Activated CD8-positive, alpha-beta memory T cell treated with anti-CD3 and anti-CD28 coated beads, Interleukin-2, amount 50 U/mL, for 1 hour (primary cell): Measurements from ENCODE around the gene NTN1.

Experiments used
- DNase-seq: peaks from one replicate; pipeline ENCODE4 v3.0.0-alpha.2; 2020; ENCODE audit errors: extremely low read depth

The NTN1 gene

GRCh38 chr17:9218064-9218635 lies 196.8 kb downstream of the NTN1 start:
- DNase-seq = no peak

DNA sequence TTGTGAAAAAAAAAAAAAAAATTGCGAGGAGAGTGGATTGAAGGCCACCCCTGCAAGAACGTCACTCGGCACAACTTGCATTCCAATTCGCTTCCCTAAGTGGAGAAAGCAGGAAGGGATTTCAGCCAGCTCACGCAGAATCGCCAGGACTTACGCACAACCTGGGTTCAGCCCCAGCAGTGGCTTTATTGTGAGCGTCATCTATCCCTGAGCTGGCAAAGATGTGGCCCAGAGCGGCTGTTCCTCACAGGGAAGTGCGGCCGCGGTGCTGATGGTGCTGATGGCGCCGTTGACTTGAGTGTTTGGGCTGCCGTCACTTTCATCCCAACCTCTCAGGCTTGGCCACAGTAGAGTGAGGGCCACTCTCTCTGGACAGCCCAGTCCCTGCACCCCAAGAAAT lies 197.6 kb downstream of the NTN1 start:
- DNase-seq = no peak

DNA sequence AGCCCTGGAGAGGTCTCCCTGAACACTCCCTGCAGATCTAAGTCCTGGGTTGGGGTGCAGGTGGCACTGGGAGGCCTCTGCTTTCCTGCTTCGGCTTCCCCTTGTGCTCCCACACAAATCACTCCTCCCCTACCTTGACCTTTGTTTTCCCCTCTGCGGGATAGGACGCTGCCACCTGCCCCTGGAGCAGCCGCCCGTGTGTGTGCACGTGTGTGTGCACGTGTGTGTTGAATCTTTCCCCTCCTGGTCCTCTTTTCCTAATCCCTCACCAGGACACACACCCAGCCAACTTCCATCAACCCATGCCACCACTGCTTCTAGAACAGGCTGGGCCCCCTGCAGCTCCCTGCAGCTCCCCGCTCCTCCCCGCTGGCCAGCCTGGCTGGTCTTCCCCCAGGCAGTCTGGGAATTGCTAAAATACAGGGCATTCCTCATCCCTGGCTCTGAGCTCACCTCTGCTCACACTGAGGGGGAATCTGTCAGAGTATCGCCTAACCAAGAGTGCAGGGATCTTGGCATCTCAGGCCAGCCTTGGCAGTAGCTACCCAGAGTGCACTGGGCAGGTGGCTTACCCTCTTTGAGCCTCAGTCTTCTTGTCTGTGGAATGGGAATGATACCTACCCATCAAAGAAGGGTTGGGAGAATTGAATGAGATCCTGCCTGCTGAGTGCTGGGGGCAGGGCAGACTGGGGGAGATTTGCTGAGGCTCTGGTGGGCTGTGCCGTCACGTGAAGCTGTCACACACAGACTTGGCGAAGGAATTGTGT lies 198.5 kb downstream of the NTN1 start:
- no peak for DNase-seq

DNA sequence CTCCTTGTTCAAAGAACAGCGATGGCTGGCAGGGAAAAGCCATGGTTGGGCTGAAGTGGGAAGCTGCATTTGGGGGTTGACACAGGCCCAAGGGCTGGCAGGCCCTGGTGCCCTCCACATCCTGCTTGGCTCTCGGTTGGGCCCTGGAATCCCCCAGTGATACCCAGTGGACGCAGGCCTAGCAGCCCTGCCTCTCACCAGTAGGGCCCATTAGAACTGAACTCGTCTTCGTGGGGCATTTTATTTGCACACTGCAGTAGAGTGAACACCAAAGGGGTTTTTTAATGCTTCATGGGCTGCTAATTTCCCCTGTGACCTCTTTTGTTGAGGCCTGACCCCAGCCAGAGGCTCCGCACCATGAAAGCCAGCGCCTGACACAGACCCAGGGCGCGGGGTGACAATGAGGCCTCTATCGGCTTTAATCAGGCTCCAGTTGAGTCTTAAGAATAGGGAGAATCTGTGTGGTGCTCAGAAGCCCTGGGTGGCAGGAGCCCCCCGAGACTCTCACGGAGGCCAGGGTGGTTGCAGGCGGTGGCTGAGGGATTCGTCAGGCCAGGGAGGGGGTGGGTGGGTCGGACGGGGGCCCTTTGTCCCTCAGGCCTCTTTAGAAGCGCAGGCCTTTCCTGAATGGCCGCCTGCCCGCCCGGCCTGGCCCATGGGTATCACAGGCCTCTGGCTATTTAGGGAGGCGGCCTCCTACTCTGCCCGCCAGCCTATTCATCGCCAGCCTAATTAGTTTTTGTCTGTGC lies 199.3 kb downstream of the NTN1 start:
- no peak for DNase-seq

DNA sequence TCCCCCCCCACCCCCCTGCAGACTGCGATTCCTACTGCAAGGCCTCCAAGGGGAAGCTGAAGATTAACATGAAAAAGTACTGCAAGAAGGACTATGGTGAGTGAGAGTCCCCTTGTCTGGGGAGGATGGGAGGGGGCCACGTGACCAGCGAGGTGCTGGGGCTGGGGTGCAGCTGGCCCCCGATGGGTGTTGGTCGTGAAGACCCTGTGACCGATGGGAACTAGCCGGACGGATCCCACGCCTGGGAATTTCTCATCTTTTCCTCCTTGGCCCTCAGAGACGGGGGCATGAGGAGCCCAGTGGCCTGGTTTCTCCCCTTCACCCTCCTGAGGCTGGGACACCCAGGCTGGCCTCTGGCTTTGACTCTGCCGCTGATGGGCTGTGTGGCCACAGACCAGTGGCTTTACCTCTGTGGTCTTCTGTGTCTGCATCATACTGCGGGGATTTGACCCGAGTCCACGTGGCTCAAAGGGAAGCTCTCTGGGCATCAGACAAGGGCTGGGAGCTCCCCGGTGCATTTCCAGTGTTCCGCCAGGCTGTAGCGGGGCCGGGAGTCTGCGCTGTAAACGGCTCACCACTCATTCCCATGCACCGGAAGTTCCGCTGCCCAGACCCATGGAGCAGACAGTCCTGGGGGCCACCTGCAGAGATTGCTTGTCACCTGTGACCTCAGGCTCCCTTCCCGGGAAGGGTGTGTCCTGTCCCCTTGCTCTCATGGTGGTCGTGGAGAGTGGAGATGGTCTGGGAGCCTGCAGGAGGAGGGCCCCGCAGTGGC lies 200.0 kb downstream of the NTN1 start:
- no peak for DNase-seq

DNA sequence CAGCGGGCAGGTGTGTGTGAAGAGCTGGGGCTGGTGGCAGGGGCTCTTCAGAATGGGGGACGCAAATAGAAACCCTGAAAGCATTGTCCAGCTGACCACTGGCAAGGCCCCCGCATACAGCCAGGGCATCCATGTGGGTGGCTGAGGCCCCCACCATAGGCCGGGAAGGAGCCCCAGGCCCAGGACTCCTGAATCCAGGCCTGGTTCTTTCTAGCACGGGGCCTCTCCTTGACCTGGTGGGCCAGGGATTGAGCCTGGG lies 200.5 kb downstream of the NTN1 start:
- DNase-seq = no peak

- DNase-seq = no peak
Measured at GRCh38 chr17:9223531-9223930, 202.2 kb downstream of the NTN1 start.

- no peak for DNase-seq
Measured at GRCh38 chr17:9224485-9224884, 203.2 kb downstream of the NTN1 start.

DNA sequence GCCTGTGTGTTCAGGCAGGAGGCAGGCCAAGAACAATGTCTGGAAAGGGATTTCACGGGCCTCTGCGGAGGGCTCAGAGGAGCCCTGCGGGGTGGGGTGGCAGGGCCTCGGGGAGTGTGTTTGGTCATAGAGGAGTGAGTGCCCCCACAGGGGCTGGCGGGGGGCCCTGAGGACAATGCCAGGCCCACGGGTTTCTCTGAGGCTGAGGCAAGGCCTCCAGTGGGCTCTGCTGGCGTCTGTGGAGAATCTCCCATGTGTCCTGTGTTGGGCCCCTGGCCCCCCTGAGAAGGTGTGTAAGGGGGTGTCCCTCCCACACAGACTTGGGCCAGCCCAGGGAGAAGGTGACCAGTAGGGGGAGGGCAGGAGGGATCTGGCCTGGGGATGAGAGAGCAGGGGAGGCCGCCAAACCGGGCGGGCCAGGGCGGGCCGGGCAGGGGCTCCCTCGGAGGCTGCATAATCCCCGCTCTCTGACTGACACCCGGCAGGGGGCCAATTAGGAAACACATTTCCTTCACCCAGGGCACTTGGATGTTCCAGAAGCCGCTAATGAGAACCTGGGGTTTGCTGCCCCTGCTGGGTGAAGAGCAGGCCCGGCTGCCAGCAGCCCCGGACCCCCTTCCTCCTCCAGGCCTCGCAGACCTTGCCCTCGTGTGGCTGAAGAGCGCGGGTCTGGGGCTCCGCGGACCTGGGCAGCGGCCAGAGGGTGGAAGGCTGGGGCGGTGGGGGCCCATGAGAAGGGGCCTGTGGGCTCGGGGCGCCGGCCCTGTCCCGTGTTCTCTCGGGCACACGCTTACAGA lies 204.2 kb downstream of the NTN1 start:
- no peak for DNase-seq

DNA sequence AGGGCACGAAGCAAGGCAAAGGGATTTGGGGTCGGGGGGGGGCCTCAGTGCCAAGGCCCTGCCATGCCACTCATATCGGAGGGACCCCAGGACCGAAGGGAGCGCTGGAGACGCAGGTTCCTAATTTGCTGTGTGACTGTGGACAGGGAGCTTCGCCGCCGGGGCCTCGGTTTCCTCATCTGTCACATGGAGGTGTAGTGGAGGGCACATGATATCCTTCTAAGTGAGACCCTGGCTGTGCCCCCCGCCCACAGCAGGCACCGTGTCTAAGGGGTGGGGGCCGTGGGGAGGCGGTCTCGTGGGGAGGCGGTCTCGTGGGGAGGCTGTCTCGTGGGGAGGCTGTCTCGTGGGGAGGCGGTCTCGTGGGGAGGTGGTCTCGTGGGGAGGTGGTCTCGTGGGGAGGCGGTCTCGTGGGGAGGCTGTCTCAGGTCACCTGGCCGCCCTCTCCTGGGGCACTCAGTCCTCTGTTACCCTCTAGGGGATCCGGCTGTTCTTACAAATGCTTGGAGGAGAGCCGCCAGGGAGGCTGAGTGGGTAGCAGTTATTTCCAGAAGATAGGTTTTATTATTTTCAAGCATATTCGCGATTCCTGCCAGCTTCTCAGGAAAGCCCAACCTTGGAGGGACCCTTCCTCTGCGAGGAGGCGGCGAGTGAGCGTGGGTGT lies 205.0 kb downstream of the NTN1 start:
- DNase-seq = no peak

DNA sequence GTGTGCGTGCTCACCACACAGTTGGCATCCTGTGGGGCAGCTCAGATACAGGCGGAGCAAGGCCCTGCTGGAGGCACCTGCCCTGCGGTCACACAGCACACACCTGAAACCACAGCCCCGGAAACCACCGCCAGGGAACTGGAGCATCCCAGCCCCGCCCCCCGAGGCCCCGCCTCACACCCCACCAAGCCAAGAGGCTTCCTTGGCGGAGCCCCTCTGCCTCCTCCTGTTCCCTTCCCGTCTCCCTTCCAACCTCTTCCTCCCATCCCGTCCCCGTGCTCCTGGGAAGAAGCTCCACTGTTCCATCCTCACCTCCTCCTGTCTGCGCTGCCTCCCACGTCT lies 205.5 kb downstream of the NTN1 start:
- DNase-seq = no peak

GRCh38 chr17:9227819-9228407 lies 206.6 kb downstream of the NTN1 start:
- DNase-seq = no peak

DNA sequence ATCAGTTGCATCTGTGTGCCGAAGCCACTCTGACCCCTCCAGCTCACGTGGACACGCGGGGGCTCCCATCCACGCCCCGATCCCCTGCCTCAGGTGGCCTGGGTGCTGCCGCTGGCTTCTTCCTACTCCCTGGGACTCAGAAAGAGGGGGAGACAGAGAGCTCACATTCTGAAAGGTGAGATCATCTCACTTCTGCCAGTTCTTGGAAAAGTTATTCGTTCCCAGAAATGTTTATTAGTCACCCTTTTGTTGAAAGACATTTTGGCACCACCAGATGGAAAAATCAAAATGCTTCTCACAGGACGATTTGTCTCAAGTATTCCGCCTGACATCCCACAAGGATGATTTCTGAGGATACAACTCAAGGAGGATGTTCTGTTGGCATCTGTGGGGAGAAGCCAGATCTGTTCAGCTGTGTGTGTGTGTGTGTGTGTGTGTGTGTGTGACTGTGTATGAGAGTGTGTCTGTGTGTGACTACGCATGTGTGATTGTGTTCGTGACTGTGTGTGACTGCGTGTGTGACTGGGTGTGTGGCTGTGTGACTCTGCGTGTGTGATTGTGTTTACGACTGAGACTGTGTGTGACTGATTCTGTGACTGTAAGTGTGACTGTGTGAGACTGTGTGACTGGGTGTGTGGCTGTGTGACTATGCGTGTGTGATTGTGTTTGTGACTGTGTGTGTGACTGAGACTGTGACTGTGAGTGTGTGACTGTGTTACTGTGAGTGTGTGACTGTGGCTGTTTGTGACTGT lies 207.3 kb downstream of the NTN1 start:
- DNase-seq = no peak

- DNase-seq = no peak
Measured at GRCh38 chr17:9229160-9229825, 208.0 kb downstream of the NTN1 start.

- no peak for DNase-seq
Measured at GRCh38 chr17:9229826-9230201, 208.5 kb downstream of the NTN1 start.

DNA sequence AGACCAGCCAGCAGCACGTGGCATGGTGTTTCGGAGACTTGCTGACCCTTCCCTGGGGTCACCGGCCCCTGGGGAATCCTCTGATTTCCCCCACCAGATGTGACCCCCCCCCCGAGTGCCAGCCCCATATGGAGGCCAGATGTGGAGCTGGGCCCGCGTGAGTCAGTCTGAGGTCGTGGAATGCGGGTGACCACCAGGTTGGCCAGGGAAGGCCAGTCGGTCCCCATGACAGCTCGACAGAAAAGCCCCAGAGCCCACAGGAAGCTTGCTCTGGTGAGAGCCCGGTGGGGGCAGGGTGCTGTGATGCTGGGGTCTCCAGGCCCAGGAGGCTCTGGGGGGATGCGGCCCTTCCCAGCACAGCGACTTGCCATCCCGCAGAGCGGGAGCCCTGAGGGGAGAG lies 209.0 kb downstream of the NTN1 start:
- no peak for DNase-seq

- no peak for DNase-seq
Measured at GRCh38 chr17:9230861-9231260, 209.6 kb downstream of the NTN1 start.

- DNase-seq = no peak
Measured at GRCh38 chr17:9231449-9232154, 210.3 kb downstream of the NTN1 start.

DNA sequence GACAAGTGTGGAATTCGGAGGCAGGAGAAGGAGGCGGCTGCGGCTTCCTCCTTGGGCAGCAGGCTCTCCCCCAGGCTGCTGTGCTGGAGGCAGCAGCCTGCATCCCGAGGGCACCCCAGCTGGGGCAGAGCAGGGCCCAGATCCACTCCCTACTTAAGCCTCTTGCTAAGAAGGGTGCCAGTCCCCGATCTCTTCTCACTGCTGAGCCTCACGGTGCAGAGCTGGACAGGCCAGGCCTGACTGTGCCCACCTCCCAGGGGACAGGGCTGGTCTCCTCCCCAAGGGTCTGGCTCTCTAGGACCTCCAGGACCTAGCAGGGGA lies 210.8 kb downstream of the NTN1 start:
- DNase-seq = no peak
